ENCODE results near the gene AQP1.

AQP1 gene

DNA sequence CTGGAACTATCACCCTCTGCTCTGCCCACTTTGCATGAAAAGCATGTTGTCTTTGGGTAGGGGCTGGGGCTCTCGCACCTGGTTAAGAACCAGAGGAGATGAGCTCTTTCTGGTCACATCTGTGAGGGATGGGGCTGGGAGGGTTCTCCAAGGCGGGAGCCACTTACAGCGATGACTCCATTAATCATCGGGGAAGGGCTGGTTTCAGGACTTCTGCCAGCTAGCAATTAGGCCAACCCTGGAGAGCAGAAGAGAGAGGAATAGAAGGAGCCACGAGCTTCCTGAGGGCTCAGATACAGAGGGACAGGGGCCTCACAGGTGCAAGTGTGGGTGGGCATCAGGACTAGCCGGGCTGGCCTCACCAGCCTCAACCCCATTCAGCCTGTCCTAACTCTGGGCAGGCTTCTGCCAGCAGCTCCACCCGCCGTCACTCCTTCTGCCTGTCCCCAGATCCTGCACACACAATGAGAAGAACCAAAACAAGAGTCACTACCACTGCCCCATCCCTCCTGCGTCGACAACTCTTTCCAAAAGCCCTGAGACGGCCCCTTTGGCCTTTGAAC is 8.4 kb downstream of the AQP1 start:
- no peaks in the 10 kb centered on the region for H3K79me2 ChIP-seq
- H3K27me3 ChIP-seq (ENCODE audit: control insufficient read depth, insufficient read depth, low read length) = no peaks in the 10 kb centered on the region
- H3K27ac ChIP-seq = no peak overlapping the region
- H3K4me2 ChIP-seq (ENCODE audit: low read length) = no peak overlapping the region
- no peak overlapping the region for H2AFZ ChIP-seq
- no peaks in the 10 kb centered on the region for H3K9me3 ChIP-seq (ENCODE audit: control insufficient read depth, low read length)
- no peaks in the 10 kb centered on the region for H3K4me1 ChIP-seq
- TF ChIP-seq, protein P1, sequence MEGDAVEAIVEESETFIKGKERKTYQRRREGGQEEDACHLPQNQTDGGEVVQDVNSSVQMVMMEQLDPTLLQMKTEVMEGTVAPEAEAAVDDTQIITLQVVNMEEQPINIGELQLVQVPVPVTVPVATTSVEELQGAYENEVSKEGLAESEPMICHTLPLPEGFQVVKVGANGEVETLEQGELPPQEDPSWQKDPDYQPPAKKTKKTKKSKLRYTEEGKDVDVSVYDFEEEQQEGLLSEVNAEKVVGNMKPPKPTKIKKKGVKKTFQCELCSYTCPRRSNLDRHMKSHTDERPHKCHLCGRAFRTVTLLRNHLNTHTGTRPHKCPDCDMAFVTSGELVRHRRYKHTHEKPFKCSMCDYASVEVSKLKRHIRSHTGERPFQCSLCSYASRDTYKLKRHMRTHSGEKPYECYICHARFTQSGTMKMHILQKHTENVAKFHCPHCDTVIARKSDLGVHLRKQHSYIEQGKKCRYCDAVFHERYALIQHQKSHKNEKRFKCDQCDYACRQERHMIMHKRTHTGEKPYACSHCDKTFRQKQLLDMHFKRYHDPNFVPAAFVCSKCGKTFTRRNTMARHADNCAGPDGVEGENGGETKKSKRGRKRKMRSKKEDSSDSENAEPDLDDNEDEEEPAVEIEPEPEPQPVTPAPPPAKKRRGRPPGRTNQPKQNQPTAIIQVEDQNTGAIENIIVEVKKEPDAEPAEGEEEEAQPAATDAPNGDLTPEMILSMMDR (IDR thresholded peaks at IDR 0.05) = no peak
- H3K9ac ChIP-seq = no peak overlapping the region
- no peak overlapping the region for H3K4me3 ChIP-seq (ENCODE audit: low read depth, low read length)
- H3K36me3 ChIP-seq (ENCODE audit: control insufficient read depth, insufficient read depth, low read length) = no peaks in the 10 kb centered on the region

DNA sequence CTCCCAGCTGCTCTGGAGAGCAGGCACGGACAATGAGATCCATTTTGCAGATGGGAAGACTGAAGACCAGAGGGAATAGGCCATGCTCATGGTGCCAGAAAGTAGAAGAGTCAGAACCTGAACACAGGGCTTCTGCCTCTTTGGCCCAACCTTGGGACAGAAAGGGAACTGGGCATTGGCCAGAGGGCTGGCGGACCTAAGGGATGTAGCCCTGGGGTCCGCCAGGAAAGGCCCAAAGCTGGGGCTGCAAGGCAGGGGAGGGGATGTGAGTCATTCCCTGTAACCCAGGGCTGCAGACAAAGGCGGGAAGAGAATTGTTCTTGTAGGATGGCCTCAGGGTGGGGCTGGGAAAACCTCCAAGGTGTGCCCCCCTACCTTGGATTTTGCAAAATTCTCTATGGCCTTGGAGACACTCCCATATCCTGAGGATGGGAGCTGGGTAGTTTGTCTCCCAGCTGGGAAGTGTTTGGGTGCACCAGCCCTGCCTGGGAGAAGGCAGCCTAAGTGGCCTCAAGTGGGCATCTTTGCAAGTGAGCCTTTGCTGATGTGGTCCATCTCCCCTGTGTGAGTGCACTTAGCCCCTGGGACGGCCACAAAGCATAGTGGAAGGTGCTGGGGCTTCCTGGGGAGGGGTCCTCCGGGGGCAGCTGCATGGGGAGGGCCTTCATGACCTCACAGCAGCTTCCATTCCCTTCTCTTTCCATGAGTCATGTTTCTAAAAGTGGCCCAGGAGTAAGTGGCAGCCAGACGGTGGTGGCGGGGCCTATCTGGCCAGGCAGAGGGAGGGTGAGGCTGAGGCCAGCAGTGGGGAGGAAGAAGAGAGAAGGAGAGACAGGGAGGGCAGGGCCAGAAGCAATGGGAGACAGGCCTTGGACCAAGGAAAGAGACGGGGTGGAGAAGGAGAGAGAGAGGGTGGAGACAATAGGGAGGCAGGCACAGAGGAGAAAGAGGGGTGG is 9.2 kb downstream of the AQP1 start:
- H3K4me1 ChIP-seq = no peaks in the 10 kb centered on the region
- H3K36me3 ChIP-seq (ENCODE audit: control insufficient read depth, insufficient read depth, low read length) = no peaks in the 10 kb centered on the region
- no peak overlapping the region for H3K4me2 ChIP-seq (ENCODE audit: low read length)
- no peaks in the 10 kb centered on the region for H3K79me2 ChIP-seq
- H3K27me3 ChIP-seq (ENCODE audit: control insufficient read depth, insufficient read depth, low read length) = no peaks in the 10 kb centered on the region
- H3K9ac ChIP-seq = no peak overlapping the region
- H3K9me3 ChIP-seq (ENCODE audit: control insufficient read depth, low read length) = no peaks in the 10 kb centered on the region
- no peak overlapping the region for H3K27ac ChIP-seq
- TF ChIP-seq, protein P1 (IDR thresholded peaks at IDR 0.05) = no peak
- H2AFZ ChIP-seq = no peak overlapping the region
- H3K4me3 ChIP-seq (ENCODE audit: low read depth, low read length) = no peak overlapping the region

DNA sequence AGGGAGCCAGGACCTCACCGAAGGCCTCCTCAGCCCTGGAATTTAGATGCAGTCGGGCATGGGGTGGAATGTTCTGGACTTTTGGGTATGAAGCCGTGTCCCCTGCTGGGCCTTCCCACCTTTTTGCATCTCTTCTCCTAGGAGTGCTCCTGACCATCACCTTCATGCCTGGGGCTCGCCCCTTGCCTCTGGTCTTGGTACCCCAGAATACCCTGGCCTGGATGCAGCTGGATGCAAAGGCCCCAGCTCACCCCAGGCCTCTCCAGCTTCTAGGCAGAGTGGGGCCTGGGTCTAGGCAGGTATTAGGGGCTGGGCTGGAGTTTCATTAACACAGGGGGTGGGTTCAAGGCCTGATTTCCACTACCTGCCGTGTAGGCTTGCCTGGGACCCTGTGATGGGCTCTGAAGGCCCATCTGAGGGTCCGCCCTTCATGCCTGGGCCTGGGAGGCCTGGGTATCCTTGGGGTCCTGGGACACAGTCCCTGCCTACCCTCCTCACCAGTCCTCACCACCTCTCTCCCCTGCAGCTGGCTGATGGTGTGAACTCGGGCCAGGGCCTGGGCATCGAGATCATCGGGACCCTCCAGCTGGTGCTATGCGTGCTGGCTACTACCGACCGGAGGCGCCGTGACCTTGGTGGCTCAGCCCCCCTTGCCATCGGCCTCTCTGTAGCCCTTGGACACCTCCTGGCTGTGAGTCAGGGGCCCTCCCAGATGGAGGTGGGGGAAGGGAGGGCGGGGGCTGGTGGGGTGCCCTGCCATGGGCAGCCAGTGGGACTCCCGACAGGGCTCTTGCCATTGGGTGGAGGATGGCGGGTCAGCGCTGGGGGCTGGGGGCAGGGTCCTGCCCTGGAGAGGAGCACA is 10.1 kb downstream of the AQP1 start:
- no peak overlapping the region for H2AFZ ChIP-seq
- no peaks in the 10 kb centered on the region for H3K79me2 ChIP-seq
- H3K4me3 ChIP-seq (ENCODE audit: low read depth, low read length) = no peak overlapping the region
- H3K27ac ChIP-seq = no peak overlapping the region
- TF ChIP-seq, protein P1 (IDR thresholded peaks at IDR 0.05) = no peak
- H3K36me3 ChIP-seq (ENCODE audit: control insufficient read depth, insufficient read depth, low read length) = no peaks in the 10 kb centered on the region
- H3K9ac ChIP-seq = no peak overlapping the region
- H3K4me2 ChIP-seq (ENCODE audit: low read length) = no peak overlapping the region
- no peaks in the 10 kb centered on the region for H3K4me1 ChIP-seq
- no peaks in the 10 kb centered on the region for H3K9me3 ChIP-seq (ENCODE audit: control insufficient read depth, low read length)
- no peaks in the 10 kb centered on the region for H3K27me3 ChIP-seq (ENCODE audit: control insufficient read depth, insufficient read depth, low read length)

DNA sequence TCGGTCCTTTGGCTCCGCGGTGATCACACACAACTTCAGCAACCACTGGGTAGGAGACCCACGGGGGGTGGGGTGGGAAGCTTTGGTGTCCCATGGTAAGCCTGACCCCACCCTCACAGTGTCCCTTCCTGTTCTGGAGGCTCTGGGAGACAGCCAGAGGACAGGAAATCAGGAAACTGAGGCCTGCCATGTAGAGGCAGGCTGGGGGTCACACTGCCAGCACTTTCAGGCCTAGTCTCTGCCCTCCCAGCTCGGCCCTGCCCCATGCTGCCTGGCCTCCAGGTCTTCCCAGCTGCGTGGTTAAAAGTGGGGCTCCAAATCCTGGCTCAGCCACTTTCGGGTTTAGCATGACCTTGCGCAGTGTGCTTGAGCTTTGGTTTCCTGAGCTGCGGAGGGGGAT is 10.9 kb downstream of the AQP1 start:
- Histone ChIP-seq H3K27ac (no peak overlapping the region), H2AFZ (no peak overlapping the region), H3K36me3 (ENCODE audit: control insufficient read depth, insufficient read depth, low read length) (no peaks in the 10 kb centered on the region), H3K4me3 (ENCODE audit: low read depth, low read length) (no peak overlapping the region), H3K4me2 (ENCODE audit: low read length) (no peak overlapping the region), H3K9me3 (ENCODE audit: control insufficient read depth, low read length) (no peaks in the 10 kb centered on the region), H3K4me1 (no peaks in the 10 kb centered on the region), H3K27me3 (ENCODE audit: control insufficient read depth, insufficient read depth, low read length) (no peaks in the 10 kb centered on the region), H3K79me2 (no peaks in the 10 kb centered on the region), H3K9ac (no peak overlapping the region)
- TF ChIP-seq, protein P1 (IDR thresholded peaks at IDR 0.05) = no peak
